Natural killer cell (primary cell): ENCODE data around the gene LRIG1. TPM values are rescaled to one million over a fixed set of nuclear protein-coding genes. Genes with fewer than 3 reads are reported as not detected.

Experiments used
- ATAC-seq, 3 donors: fragments of 150-1000 bp in 2 of 3; fragments of 200-7000 bp in 1 of 3; cut with Tn5 transposase; 1 replicate in 1 of 3; 2 replicates in 2 of 3; pipeline ENCODE4 v1.10.0; 2021; ENCODE audit warnings: mild to moderate bottlenecking in 2 of 3, moderate library complexity in 2 of 3
- DNase-seq, 2 donors: peaks; one replicate each; pipeline versions ENCODE4 v3.0.0 to v3.0.0-alpha.2; 2013 to 2021; ENCODE audit warnings: mixed read lengths in 1 of 2
- H3K27ac ChIP-seq: one replicate; pipeline ENCODE4 v1.5.1; 2013; ENCODE audit warnings: mild to moderate bottlenecking, low read length
- H3K27me3 ChIP-seq: one replicate; pipeline ENCODE4 v1.6.1; 2013; ENCODE audit warnings: low read length; ENCODE audit not compliant: control insufficient read depth, insufficient read depth
- H3K36me3 ChIP-seq: one replicate; pipeline ENCODE4 v1.6.1; 2013; ENCODE audit warnings: low read length; ENCODE audit not compliant: control insufficient read depth, insufficient read depth
- H3K4me1 ChIP-seq: one replicate; pipeline ENCODE4 v1.6.1; 2013; ENCODE audit warnings: low read length; ENCODE audit not compliant: control insufficient read depth, insufficient read depth
- H3K4me3 ChIP-seq: one replicate; pipeline ENCODE4 v1.5.1; 2013; ENCODE audit warnings: low read length
- H3K9me3 ChIP-seq: one replicate; pipeline ENCODE4 v1.6.1; 2013; ENCODE audit warnings: low read length; ENCODE audit not compliant: control insufficient read depth, insufficient read depth
- H3K27ac Mint-ChIP-seq, 2 donors: one replicate each; pipeline ENCODE4 v1.8.0; 2022; ENCODE audit warnings: mild to moderate bottlenecking in 2 of 2, mixed read lengths in 2 of 2, moderate library complexity in 1 of 2
- H3K27me3 Mint-ChIP-seq, 2 donors: one replicate each; pipeline ENCODE4 v1.8.0; 2022; ENCODE audit warnings: low read depth in 2 of 2, mixed read lengths in 2 of 2
- H3K36me3 Mint-ChIP-seq: one replicate; pipeline ENCODE4 v1.8.0; 2022; ENCODE audit warnings: mixed read lengths
- H3K4me1 Mint-ChIP-seq, 2 donors: one replicate each; pipeline ENCODE4 v1.8.0; 2022; ENCODE audit warnings: mixed read lengths in 2 of 2
- H3K4me3 Mint-ChIP-seq: one replicate; pipeline ENCODE4 v1.8.0; 2022; ENCODE audit warnings: mild to moderate bottlenecking, moderate library complexity, mixed read lengths
- H3K9me3 Mint-ChIP-seq, 2 donors: one replicate each; pipeline ENCODE4 v1.8.0; 2022; ENCODE audit warnings: mixed read lengths in 2 of 2
- whole genome bisulfite sequencing: methylation state at CpG from one replicate; pipeline ENCODE4 v1.1.7; 2013; ENCODE audit warnings: missing lambda C conversion rate; ENCODE audit not compliant: insufficient coverage; 5-methylcytosine and 5-hydroxymethylcytosine counted together
- intact Hi-C: fragments of 100-400 bp; cut with micrococcal nuclease; formaldehyde crosslinking; loops from one replicate; pipeline ENCODE4 v1.14.2; 2022
- total RNA-seq, 4 donors: library from RNA; stranded (reverse); fragments of 120-200 nt in 1 of 4; gene quantifications; one replicate each; pipeline versions ENCODE4 v1.2.3 to v1.2.4, GENCODE V29; 2013 to 2022
- TF ChIP-seq, protein P1 (sequence below): fragments of 200-600 bp; IDR thresholded peaks from one replicate; pipeline ENCODE4 v1.8.0; 2022; ENCODE audit warnings: antibody characterized with exemption

LRIG1 gene
- total RNA-seq, 3 donors from 2014 or later (not counting 1 experiment from before 2014, with no cell fraction given): 5.5 to 10.6 (median 8.5) TPM

DNA sequence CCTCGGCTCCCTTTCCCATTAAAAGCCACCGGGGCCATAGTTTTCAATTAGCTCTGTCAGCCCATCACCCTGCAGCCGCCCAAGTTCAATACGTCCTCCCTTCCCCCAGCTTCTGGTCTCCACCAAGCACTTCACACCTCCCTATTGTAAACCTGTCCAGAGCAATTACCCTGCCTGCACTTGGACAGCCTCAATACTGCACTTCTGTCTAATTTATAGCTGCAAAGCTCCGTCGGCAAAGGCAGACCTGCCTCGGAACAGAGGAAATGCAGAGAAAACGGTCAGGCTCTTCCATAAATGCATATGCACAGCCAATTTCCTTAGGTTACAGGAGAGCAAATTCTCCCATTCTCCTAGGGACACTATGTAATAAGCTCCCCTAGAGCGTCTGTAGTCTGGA lies 21.9 kb downstream of the LRIG1 start:
- Histone ChIP-seq H3K27ac (no peak overlapping the region), H3K36me3 (no peaks in the 10 kb centered on the region), H3K27me3 (no peaks in the 10 kb centered on the region), H3K4me1 (peaks cover 35% of the 10 kb centered on the region), H3K4me3 (no peak overlapping the region), H3K9me3 (no peaks in the 10 kb centered on the region)
- H3K4me3 Mint-ChIP-seq: no peak overlapping the region
- no peak overlapping the region for H3K27ac Mint-ChIP-seq
- no peaks in the 10 kb centered on the region for H3K36me3 Mint-ChIP-seq
- intact Hi-C loops: no loop called here
- H3K9me3 Mint-ChIP-seq: no peaks in the 10 kb centered on the region
- TF ChIP-seq, protein P1, sequence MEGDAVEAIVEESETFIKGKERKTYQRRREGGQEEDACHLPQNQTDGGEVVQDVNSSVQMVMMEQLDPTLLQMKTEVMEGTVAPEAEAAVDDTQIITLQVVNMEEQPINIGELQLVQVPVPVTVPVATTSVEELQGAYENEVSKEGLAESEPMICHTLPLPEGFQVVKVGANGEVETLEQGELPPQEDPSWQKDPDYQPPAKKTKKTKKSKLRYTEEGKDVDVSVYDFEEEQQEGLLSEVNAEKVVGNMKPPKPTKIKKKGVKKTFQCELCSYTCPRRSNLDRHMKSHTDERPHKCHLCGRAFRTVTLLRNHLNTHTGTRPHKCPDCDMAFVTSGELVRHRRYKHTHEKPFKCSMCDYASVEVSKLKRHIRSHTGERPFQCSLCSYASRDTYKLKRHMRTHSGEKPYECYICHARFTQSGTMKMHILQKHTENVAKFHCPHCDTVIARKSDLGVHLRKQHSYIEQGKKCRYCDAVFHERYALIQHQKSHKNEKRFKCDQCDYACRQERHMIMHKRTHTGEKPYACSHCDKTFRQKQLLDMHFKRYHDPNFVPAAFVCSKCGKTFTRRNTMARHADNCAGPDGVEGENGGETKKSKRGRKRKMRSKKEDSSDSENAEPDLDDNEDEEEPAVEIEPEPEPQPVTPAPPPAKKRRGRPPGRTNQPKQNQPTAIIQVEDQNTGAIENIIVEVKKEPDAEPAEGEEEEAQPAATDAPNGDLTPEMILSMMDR: no peak
- DNase-seq (no peak), ATAC-seq (no peak)
- 86% methylated on average over 9 of the region's 9 CpGs for WGBS
- H3K4me1 Mint-ChIP-seq: peaks cover 40 to 60% of the 10 kb centered on the region in 2 donors
- peaks cover 5 to 12% of the 10 kb centered on the region in 2 donors for H3K27me3 Mint-ChIP-seq

DNA sequence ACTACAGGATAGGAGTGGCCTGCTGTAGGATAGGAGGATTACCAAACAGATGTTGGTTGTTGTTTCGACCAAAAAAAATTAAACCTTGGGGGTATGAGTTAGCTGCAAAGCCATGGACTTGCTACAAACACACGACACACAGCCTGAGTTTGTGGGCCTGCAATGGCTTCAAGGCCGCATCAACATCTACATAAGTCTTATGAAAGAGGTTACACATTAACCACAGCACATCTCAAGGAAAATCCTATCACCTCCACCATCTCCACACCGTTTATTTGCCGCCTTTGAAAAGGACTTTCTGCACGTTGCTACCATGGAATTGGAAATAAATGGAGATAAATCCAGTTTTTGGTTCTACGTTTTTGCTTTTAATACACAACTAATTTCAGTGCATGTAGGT lies 23.0 kb downstream of the LRIG1 start:
- Mint-ChIP-seq H3K27me3 (peaks cover 5 to 17% of the 10 kb centered on the region in 2 donors), H3K27ac (peak overlapping the region in 1 of 2 donors; percentile 65), H3K9me3 (no peaks in the 10 kb centered on the region), H3K4me3 (no peak overlapping the region), H3K36me3 (no peaks in the 10 kb centered on the region), H3K4me1 (peaks cover 40 to 64% of the 10 kb centered on the region in 2 donors)
- 55% methylated on average over 6 of the region's 7 CpGs for WGBS
- Histone ChIP-seq H3K27me3 (no peaks in the 10 kb centered on the region), H3K27ac (no peak overlapping the region), H3K4me1 (peaks cover 29% of the 10 kb centered on the region), H3K36me3 (no peaks in the 10 kb centered on the region), H3K4me3 (no peak overlapping the region), H3K9me3 (no peaks in the 10 kb centered on the region)
- intact Hi-C loops: no loop called here
- ATAC-seq: peak in 1 of 3 donors; percentile 37
- DNase-seq: no peak
- TF ChIP-seq, protein P1: no peak

DNA sequence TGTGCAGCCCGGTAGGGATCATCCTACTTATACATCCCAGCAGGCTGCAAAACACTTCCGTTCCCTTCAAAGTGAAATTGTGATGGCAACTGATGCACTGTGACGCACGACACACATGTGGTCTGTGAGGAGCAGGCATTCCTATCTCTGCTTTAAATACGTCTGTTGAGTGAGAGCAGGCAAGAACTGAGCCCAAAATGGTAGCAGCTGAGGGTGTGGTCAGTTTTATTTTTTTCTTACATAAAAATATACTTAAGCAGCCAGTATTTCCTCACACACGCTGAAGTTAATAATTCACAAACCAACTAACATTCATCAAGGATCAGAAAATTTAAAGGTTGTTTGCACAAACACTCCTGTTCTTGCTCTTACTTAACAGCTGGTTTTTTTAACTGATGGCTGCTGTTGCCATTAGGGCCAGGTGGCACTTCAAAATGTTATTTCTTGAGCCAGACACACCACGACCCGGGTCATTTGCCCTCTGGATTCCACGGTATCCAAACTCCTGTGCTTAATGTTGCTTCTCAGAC lies 23.9 kb downstream of the LRIG1 start:
- H3K36me3 Mint-ChIP-seq: no peaks in the 10 kb centered on the region
- H3K27ac Mint-ChIP-seq: no peak overlapping the region
- peaks cover 8 to 17% of the 10 kb centered on the region in 2 donors for H3K27me3 Mint-ChIP-seq
- peaks cover 30% of the 10 kb centered on the region for H3K4me1 ChIP-seq
- no peaks in the 10 kb centered on the region for H3K27me3 ChIP-seq
- intact Hi-C loops: no loop called here
- H3K27ac ChIP-seq: no peak overlapping the region
- TF ChIP-seq, protein P1: no peak
- ATAC-seq (no peak), DNase-seq (no peak)
- no peaks in the 10 kb centered on the region for H3K9me3 ChIP-seq
- peaks cover 40 to 67% of the 10 kb centered on the region in 2 donors for H3K4me1 Mint-ChIP-seq
- no peak overlapping the region for H3K4me3 Mint-ChIP-seq
- H3K36me3 ChIP-seq: no peaks in the 10 kb centered on the region
- WGBS: 91% methylated on average over 8 of the region's 9 CpGs
- no peaks in the 10 kb centered on the region for H3K9me3 Mint-ChIP-seq
- no peak overlapping the region for H3K4me3 ChIP-seq

DNA sequence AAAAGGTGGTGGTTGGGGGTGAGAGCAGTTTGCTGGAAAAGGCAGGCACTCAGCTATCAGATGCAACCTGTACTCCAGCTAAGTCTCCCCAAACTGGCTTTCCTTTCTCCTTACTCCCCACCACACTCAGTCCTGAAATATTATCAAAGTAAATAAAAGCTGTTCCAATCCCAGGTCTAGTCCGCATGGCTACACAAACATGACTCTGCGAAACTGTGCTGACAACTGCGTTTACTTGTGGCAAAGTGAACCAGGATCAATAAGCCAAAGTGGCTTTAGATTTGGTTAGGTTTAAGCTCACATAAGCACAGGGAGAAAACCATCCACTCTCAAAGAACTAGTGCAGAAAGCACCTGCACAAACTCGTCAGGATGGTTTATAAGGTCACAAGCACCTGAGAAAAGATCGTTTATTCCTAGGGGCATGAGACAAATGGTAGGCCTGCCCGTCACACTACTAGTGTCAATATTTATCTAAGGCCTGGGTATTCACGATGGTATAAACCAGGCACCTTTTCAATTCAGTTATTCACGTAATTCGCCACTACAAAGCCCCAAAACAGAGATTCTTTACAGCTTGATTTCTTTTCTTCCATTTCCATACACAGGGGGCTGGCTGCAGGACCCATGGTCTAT lies 25.3 kb downstream of the LRIG1 start:
- Mint-ChIP-seq H3K27ac (no peak overlapping the region), H3K27me3 (peaks cover 8 to 17% of the 10 kb centered on the region in 2 donors), H3K4me1 (peaks cover 26 to 52% of the 10 kb centered on the region in 2 donors), H3K4me3 (no peak overlapping the region), H3K9me3 (no peaks in the 10 kb centered on the region), H3K36me3 (no peaks in the 10 kb centered on the region)
- intact Hi-C loops: no loop called here
- TF ChIP-seq, protein P1: no peak
- no peak overlapping the region for H3K27ac ChIP-seq
- no peaks in the 10 kb centered on the region for H3K9me3 ChIP-seq
- no peak overlapping the region for H3K4me3 ChIP-seq
- H3K4me1 ChIP-seq: peaks cover 18% of the 10 kb centered on the region
- H3K27me3 ChIP-seq: no peaks in the 10 kb centered on the region
- DNase-seq (no peak), ATAC-seq (no peak)
- 95% methylated on average over 9 of the region's 9 CpGs for WGBS
- H3K36me3 ChIP-seq: no peaks in the 10 kb centered on the region
